Neuronal stem cell (in vitro differentiated cells): ENCODE results near the gene LSM11.

Source experiments
- DNase-seq: peaks from one replicate; pipeline ENCODE4 v3.0.0-alpha.2; 2013; ENCODE audit warnings: low spot score
- H2AFZ ChIP-seq: one replicate; pipeline ENCODE4 v1.6.1; 2013; ENCODE audit warnings: mild to moderate bottlenecking, low read length, inconsistent platforms
- H2AK5ac ChIP-seq: 2 replicates; pipeline ENCODE4 v1.6.1; 2013; ENCODE audit warnings: low read depth, mild to moderate bottlenecking, inconsistent platforms, low read length, moderate library complexity, mixed read lengths
- H2BK120ac ChIP-seq: 2 replicates; pipeline ENCODE4 v1.6.1; 2013; ENCODE audit warnings: low read depth, mild to moderate bottlenecking, inconsistent platforms, low read length, moderate library complexity, mixed read lengths
- H2BK12ac ChIP-seq: one replicate; pipeline ENCODE4 v1.6.1; 2013; ENCODE audit warnings: low read length, inconsistent platforms
- H2BK15ac ChIP-seq: 2 replicates; pipeline ENCODE4 v1.6.1; 2013; ENCODE audit warnings: mild to moderate bottlenecking, low read length, inconsistent platforms, mixed read lengths
- H2BK5ac ChIP-seq: one replicate; pipeline ENCODE4 v1.6.1; 2013; ENCODE audit warnings: inconsistent platforms, mild to moderate bottlenecking, low read length, moderate library complexity
- H3K14ac ChIP-seq: one replicate; pipeline ENCODE4 v1.6.1; 2013; ENCODE audit warnings: low read length, inconsistent platforms
- H3K18ac ChIP-seq: 2 replicates; pipeline ENCODE4 v1.6.1; 2013; ENCODE audit warnings: low read length, inconsistent platforms
- H3K23ac ChIP-seq: 2 replicates; pipeline ENCODE4 v1.6.1; 2013; ENCODE audit warnings: low read depth, mild to moderate bottlenecking, mixed read lengths, low read length, inconsistent platforms; ENCODE audit not compliant: poor library complexity
- H3K27ac ChIP-seq: replicated peaks from 3 replicates; pipeline ENCODE4 v1.5.1; 2013; ENCODE audit warnings: low read length, inconsistent platforms
- H3K27me3 ChIP-seq, 3 experiments: 2 replicates each; pipeline ENCODE4 v1.6.1; 2013; ENCODE audit warnings: low read length in 3 of 3, mild to moderate bottlenecking in 2 of 3, inconsistent platforms in 1 of 3, low read depth in 1 of 3, mixed read lengths in 1 of 3, moderate library complexity in 1 of 3; ENCODE audit not compliant: control insufficient read depth in 3 of 3, insufficient read depth in 3 of 3
- H3K36me3 ChIP-seq, 2 donors: replicated peaks in 1 of 2; 2 replicates each; pipeline ENCODE4 v1.6.1; 2013; ENCODE audit warnings: low read length in 2 of 2; ENCODE audit not compliant: control insufficient read depth in 2 of 2, insufficient read depth in 2 of 2
- H3K4ac ChIP-seq: 2 replicates; pipeline ENCODE4 v1.6.1; 2013; ENCODE audit warnings: inconsistent platforms, mild to moderate bottlenecking, low read length, moderate library complexity
- H3K4me1 ChIP-seq, 2 donors: 1 replicate in 1 of 2; 2 replicates in 1 of 2; pipeline ENCODE4 v1.6.1; 2013; ENCODE audit warnings: low read length in 2 of 2, low read depth in 1 of 2; ENCODE audit not compliant: control insufficient read depth in 2 of 2, insufficient read depth in 1 of 2
- H3K4me2 ChIP-seq: one replicate; pipeline ENCODE4 v1.6.1; 2013; ENCODE audit warnings: mild to moderate bottlenecking, low read length, inconsistent platforms; ENCODE audit not compliant: insufficient read depth, poor library complexity, severe bottlenecking
- H3K4me3 ChIP-seq, 2 donors: 2 replicates each; pipeline ENCODE4 v1.5.1; 2013; ENCODE audit warnings: low read length in 2 of 2, mild to moderate bottlenecking in 2 of 2, inconsistent platforms in 1 of 2, moderate library complexity in 1 of 2
- H3K79me1 ChIP-seq: one replicate; pipeline ENCODE4 v1.6.1; 2013; ENCODE audit warnings: low read depth, mild to moderate bottlenecking, inconsistent platforms, low read length, moderate library complexity
- H3K9ac ChIP-seq: one replicate; pipeline ENCODE4 v1.6.1; 2013; ENCODE audit warnings: mild to moderate bottlenecking, low read depth, low read length, inconsistent platforms; ENCODE audit not compliant: poor library complexity
- H3K9me3 ChIP-seq, 2 donors: replicated peaks in 1 of 2; 2 replicates each; pipeline versions ENCODE3 to v1.6.1; 2013; ENCODE audit warnings: low read length in 2 of 2, mild to moderate bottlenecking in 2 of 2, inconsistent platforms in 1 of 2, low read depth in 1 of 2, mixed read lengths in 1 of 2, moderate library complexity in 1 of 2; ENCODE audit not compliant: control insufficient read depth in 2 of 2, insufficient read depth in 1 of 2
- H4K8ac ChIP-seq: one replicate; pipeline ENCODE4 v1.6.1; 2013; ENCODE audit warnings: low read depth, mild to moderate bottlenecking, inconsistent platforms, low read length, moderate library complexity
- H4K91ac ChIP-seq: one replicate; pipeline ENCODE4 v1.6.1; 2013; ENCODE audit warnings: low read length, low read depth, mild to moderate bottlenecking, inconsistent platforms; ENCODE audit not compliant: poor library complexity
- WGBS, 2 donors: extraction: QIAGEN DNeasy Blood & Tissue Kit; methylation state at CpG; one replicate each; pipeline ENCODE4 v1.1.7; 2013; ENCODE audit warnings: missing lambda C conversion rate in 2 of 2, mixed read lengths in 1 of 2; ENCODE audit not compliant: insufficient read length in 2 of 2, insufficient replicate concordance in 1 of 2; ENCODE audit errors: extremely low coverage in 2 of 2; 5-methylcytosine and 5-hydroxymethylcytosine counted together

The LSM11 gene

DNA sequence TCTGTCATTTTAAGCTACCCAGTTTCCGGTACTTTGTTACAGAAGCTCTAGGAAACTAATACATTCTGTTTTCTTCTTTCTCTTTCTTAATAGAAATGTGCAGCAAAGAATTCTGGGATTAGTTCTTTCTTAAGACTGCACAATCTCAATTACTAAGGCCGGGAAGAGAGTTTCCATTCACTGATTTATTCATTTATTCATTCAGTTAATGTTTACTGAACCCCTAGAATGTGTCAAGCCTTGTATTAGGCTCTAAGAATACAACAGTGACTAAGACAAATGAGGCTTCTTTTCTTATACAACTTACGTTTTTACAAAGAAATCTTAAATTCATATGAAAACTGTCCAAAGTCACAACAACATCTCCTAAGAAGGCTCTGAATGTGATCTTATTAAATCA lies 39.8 kb upstream of the LSM11 start:
- no peak overlapping the region for H2BK5ac ChIP-seq
- H2AK5ac ChIP-seq: no peak overlapping the region
- no peak for DNase-seq
- no peak overlapping the region for H2BK120ac ChIP-seq
- H3K36me3 ChIP-seq: no peaks in the 10 kb centered on the region
- H3K14ac ChIP-seq: no peak overlapping the region
- no peak overlapping the region for H4K91ac ChIP-seq
- H3K23ac ChIP-seq: no peak overlapping the region
- H3K18ac ChIP-seq: no peak overlapping the region
- no peak overlapping the region for H4K8ac ChIP-seq
- H2BK15ac ChIP-seq: no peak overlapping the region
- no peak overlapping the region for H3K4me3 ChIP-seq
- H3K4me1 ChIP-seq: no peaks in the 10 kb centered on the region
- H3K4ac ChIP-seq: no peak overlapping the region
- no peak overlapping the region for H3K27ac ChIP-seq
- WGBS, 2 donors: no CpG with 5 or more reads among the region's 3 CpGs
- H3K27me3 ChIP-seq: no peaks in the 10 kb centered on the region
- H3K9me3 ChIP-seq: peaks cover 0 to 6% of the 10 kb centered on the region in 2 donors
- H2BK12ac ChIP-seq: no peak overlapping the region
- H3K79me1 ChIP-seq: no peaks in the 10 kb centered on the region
- peak overlapping the region; percentile 6 for H2AFZ ChIP-seq
- H3K9ac ChIP-seq: no peak overlapping the region
- H3K4me2 ChIP-seq: no peak overlapping the region

GRCh38 chr5:157708866-157709265 lies 34.6 kb upstream of the LSM11 start:
- Histone ChIP-seq H3K27me3 (no peaks in the 10 kb centered on the region), H2AK5ac (no peak overlapping the region), H3K23ac (no peak overlapping the region), H2BK5ac (no peak overlapping the region), H3K4me3 (no peak overlapping the region), H4K91ac (no peak overlapping the region), H3K18ac (no peak overlapping the region), H2BK120ac (no peak overlapping the region), H3K4me2 (no peak overlapping the region), H2AFZ (no peak overlapping the region), H3K14ac (no peak overlapping the region), H4K8ac (no peak overlapping the region), H2BK15ac (no peak overlapping the region), H2BK12ac (no peak overlapping the region), H3K79me1 (no peaks in the 10 kb centered on the region), H3K9ac (no peak overlapping the region), H3K4ac (no peak overlapping the region), H3K36me3 (no peaks in the 10 kb centered on the region), H3K4me1 (no peaks in the 10 kb centered on the region), H3K9me3 (no peaks in the 10 kb centered on the region), H3K27ac (no peak overlapping the region)
- DNase-seq: no peak
- no CpG with 5 or more reads among the region's 1 CpG for WGBS, 2 donors

DNA sequence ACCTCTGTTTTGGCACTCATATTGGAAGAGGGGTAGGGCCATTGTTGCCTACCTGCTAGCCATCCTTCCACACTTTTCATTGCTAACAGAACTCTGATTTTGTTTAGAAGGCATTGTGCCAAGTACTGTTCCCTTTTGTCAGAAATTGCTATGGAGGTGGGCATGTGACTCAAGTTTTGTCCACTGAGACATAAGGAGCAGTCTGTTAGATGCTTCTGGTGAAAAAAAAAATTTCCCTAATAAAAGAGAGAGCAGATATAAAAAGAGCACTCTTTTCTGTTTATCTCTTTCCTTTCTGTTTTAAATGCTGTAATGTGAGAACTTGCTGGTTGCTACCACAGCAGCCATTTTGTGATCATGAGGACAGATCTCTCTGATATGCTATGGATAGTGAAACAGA lies 34.2 kb upstream of the LSM11 start:
- Histone ChIP-seq H3K4me2 (no peak overlapping the region), H2BK5ac (no peak overlapping the region), H2BK120ac (no peak overlapping the region), H3K23ac (no peak overlapping the region), H3K79me1 (no peaks in the 10 kb centered on the region), H3K4ac (no peak overlapping the region), H2AK5ac (no peak overlapping the region), H4K91ac (no peak overlapping the region), H3K27ac (no peak overlapping the region), H2BK15ac (no peak overlapping the region), H3K4me3 (no peak overlapping the region), H3K9me3 (no peaks in the 10 kb centered on the region), H3K27me3 (no peaks in the 10 kb centered on the region), H3K14ac (no peak overlapping the region), H4K8ac (no peak overlapping the region), H3K18ac (no peak overlapping the region), H3K36me3 (no peaks in the 10 kb centered on the region), H2BK12ac (no peak overlapping the region), H3K4me1 (no peaks in the 10 kb centered on the region), H3K9ac (no peak overlapping the region), H2AFZ (no peak overlapping the region)
- DNase-seq: no peak

DNA sequence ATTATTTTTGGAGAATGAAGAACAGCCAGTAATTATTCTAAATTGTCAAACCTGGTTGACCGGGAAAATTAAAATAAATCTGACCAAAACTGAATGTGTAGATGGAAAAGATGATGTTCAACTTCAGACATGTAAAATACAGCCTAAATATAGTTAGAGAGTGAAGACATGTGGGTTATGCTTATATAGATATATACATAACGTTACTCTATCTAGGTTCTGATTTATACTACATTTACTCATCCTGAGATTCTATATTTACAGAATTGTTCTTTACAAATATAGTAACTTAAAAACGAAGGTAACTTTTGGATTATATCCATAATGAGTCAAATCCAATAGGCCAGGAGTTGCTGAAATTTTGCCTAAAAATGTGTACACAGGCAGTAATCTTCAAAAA lies 33.1 kb upstream of the LSM11 start:
- Histone ChIP-seq H3K27me3 (no peaks in the 10 kb centered on the region), H2BK12ac (no peak overlapping the region), H3K4me3 (no peak overlapping the region), H3K27ac (no peak overlapping the region), H3K4ac (no peak overlapping the region), H4K91ac (no peak overlapping the region), H3K18ac (no peak overlapping the region), H3K9me3 (no peaks in the 10 kb centered on the region), H2BK5ac (no peak overlapping the region), H2AFZ (no peak overlapping the region), H3K23ac (no peak overlapping the region), H3K4me1 (no peaks in the 10 kb centered on the region), H3K9ac (no peak overlapping the region), H3K79me1 (no peaks in the 10 kb centered on the region), H3K36me3 (no peaks in the 10 kb centered on the region), H2BK120ac (no peak overlapping the region), H3K4me2 (no peak overlapping the region), H3K14ac (no peak overlapping the region), H2AK5ac (no peak overlapping the region), H2BK15ac (no peak overlapping the region), H4K8ac (no peak overlapping the region)
- no CpG with 5 or more reads among the region's 3 CpGs for WGBS, 2 donors
- no peak for DNase-seq
